SKM-1 (cell line): Measurements from ENCODE around the gene PLEKHA6.

Source experiments
- DNase-seq: peaks from one replicate; lab custom pipeline; 2025; ENCODE audit not compliant: unreplicated experiment; lab: John Stamatoyannopoulos, UW

PLEKHA6 gene

DNA sequence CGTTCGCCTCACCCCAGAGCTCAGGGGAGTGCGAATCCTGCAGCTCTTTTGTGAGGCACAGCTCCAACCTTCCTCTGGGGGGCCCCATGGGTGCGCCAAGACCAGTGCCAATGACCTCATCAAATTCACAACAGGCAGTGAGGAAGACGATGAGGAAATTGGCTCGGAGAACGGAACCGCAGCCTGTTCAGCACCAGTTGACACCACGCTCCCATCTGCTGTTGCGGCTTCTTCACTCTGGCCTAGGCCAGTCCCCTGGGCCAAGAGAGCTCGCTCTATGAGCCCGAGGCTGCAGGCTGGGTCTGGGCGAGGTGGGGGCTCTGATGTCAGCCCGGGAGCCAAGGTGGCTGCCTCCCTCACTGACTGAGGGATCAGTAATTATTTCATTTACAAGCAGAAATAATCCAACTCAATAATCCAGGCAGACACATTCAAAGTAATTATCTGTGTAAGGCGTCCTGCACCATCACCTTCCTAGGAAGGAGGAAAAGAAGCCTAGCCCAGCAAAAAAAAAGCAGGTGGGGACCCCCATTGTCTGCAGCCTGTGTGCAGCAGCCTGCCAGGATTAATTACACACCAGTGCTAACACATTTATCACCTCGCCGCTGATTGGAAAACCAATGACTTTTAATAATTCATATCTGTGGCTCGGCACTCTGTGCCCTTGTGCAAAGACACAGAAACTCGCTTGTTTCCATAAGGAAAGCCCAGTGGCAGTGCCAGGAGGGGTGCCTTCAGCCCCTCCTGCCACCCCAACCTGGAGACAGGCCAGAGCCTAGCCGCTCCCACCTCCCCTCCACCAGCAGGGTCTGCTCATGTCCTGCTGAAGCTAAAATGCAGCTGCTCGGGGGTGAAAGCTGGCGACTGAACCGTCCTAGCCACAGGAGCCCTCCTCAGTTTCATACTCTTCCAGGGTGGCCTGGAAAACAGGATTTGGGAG is 1.9 kb downstream of the PLEKHA6 start:
- peak; percentile 53 for DNase-seq

DNA sequence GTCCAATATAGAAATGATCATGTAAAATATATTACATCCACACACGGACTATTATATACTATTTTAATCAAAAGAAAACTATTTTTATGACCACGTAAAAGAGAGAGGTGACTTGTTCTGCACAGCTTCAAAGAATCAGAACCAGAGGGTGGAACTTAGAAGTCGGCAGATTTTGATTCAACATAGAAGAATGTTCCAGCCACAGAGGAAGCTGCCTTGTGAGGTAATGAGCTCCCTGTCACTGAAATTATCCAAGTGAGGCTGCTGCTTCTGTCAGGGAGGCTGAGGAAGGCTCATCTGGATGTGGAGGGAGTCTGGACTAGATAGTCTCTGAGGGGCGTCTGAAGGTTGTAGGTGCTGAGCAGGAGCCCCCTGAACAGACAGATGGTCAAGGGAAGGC is 2.7 kb downstream of the PLEKHA6 start:
- DNase-seq, result no peak

DNA sequence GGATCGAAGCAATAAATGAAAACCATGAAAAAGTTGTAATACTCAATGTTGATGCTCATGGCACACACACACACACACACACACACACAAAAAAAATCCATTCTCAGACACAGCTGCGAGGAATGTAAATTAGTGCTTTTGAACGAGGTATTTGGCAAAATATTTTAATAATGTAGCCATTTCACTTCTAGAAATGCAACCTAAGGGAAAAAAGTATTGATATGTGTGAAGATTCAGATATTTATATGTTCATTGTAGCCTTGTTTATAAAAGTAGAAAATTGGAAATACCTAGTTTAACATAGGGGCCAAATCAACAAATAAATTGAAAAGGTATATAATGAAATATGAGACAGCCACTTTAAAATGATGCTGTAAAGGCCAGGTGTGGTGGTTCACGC is 3.8 kb downstream of the PLEKHA6 start:
- no peak for DNase-seq

DNA sequence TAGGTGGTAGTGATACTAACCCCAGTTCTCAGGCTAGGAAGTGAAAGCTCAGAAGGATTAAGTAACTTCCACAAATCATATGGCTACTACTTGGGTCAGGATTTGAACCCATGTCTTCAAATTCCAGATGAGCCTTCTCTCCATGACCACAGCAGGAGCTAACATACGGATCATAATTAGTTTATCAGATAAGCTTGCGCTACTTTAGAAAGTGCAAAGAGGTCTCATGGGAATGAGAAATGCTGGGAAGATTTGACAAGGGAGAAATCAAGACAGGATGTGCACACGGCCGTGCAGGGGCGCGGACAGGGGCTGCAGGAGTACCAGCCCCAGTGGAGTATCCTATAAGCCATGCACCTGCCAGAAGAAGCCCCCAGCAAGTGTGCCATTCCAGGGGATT is 5.2 kb downstream of the PLEKHA6 start:
- no peak for DNase-seq

DNA sequence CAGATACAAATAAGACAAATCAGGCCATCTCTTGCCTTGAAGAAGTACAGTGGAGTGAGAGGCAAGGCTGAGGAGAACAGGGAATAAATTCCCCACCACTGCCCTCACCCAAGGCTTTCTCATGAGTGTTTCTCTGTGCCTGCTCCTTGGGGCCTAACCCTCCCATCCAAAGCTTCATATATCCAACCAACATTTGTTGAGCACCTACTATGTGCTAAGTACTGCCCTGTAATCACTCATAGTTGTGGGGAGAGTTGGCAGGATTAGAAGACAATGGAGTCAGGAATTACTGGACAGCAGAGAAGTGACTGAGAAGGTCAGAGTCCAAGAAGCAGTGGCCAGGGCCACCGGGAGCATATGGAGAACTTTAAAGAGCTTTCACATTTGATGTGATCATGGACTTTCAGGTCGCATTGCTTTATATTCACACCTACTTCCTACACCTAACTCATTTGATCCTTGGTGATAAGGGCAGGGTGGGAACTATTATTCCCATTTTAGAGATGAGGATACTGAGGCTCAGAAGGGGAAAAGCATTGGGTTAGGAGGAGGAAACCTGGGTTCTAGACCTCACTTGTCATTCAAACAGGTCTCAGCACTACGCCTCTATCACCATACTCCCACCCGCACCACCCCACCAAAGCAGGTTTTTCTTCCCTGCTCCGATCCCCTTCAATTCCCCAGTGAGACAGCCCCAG is 6.4 kb downstream of the PLEKHA6 start:
- no peak for DNase-seq

DNA sequence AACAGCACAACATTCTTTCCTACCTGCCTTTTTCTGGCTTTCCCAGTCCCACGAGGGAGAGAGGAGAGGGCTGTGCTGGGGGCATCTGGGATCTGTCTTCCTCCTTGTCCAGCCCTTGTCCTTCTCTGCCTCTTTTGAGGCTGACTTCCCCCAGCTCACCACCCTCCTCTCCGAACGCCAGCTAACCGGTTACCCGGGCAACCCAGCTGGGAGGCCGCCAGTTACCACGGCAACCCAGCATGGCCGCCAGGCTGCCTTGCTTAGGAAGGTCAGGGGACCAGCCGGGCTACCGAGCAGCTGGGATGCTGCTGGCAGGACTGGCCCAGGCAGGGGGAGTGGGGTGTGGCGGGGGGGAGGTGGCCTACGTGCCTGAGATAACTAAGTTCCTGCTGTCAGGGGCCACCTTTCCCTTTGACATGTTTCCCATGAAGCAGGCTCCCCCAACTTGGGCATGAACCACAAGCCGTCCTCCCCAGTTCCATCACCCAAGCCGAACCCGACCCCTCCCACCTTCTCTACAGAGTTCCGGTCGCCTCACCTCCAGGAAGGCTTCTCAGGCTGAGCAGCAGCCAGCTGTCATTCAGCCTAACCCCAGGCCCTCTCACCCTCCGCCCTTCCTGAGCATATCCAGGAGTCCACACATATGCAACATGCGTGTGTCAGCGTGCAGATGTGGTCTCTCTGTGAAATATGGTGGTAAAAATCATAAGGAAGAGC is 8.7 kb downstream of the PLEKHA6 start:
- DNase-seq, result no peak

DNA sequence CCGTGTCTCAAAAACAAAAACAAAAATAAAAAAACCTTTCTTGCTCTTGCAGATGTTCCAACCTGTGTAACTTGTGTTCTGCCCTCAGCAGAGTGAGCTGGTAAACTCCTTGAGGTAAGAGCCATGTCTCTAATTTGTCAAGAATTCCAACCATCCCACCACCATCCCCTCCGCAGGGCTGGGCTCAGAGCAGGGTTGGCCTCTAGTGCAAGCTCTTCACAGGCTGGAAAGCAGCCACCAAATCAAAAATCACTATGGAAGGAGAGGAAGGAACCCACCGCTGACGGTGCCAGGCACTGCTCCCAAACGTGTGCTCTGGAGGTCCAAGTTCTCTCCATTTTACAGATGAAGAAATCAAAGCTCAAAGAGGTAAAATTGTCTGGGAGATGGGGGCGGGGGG is 9.4 kb downstream of the PLEKHA6 start:
- DNase-seq, result no peak

DNA sequence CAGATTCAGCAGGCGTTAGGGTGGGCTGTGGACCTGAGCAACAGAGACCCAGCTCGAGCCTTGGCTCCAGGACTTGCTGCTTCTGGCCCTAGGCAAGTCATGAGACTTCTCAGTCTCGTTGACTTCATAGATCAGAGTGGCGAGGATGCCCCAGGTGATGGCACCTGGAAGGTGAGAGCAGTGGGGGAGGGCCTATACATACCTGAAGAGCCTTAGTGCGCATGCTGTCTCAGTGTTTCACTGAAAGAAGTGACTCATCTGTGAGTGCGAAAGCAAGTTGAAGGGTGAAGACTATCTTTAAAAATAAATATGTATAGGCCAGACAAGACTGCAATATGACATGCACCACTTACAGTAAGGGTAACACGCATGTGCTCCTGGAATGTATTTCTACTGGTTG is 10.1 kb downstream of the PLEKHA6 start:
- DNase-seq, result no peak

DNA sequence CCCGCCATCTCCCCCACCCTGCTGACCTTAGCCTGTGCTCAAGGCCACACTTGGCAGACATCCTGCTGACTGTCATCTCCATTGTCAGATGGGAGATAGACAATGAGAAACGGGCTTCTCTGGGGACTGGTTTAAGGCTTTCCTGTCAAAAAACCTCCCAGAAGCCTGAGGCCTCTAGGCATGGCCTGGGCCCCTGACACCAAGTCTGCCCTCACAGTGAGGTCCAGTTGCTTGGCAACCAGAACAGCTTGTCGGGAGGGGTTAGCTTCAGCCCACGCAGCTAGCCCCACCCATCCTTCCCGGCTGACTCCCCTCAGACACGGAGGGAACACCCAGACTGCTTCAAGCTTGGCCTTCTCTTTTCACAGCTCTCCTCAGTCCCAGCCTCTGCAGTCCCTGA is 11.0 kb downstream of the PLEKHA6 start:
- DNase-seq, result no peak

DNA sequence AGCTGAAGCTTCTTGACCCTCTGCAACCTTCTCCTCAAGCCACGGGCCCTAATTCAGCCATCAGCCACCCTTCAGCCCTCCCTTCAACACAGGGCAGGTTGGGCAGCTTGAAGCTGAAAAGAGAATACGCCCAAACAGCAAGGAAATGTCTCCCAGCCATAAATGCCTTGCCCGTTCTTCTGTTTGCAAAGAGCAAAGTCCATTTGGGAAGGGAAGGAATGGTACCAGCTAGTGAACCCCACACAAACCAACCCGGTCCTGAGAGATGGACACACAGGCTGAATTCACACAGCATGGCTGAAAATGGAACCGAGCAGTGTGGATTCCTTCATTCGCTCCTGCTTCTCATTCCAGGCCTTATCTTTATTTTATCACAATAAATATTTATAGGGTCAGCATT is 11.5 kb downstream of the PLEKHA6 start:
- DNase-seq, result no peak

DNA sequence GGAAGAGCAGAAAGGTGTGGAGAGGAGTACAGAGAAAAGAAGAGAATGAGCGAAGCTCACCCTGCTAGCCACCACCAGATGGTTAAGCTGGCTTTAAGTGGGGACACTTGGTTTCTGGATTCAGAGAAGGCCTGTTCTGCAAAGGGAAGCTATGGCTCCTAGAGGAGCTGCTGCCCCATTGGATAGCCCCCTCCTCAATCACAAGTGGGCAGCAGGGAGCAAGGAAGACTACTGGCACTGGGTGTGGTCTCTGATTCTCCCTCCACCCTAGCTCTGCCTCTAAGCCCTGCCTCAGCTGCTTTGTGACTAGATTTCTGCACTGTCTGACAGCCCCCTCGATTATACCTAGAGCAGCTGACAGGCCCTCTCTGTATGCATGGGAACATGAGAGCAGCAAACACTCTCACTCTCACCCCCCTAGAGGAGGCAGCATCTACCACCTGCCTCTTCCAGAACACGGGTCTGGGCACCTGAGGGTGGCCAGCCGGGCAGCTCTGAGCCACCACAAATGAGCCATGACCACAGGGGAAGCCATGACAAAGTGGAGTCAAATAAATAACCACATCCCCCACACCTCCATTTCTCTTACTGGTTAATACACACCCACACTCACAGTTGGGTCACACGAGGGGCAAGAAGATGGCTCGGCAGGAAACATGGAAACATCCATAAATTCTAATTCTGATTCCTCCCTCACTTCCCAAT is 13.6 kb downstream of the PLEKHA6 start:
- no peak for DNase-seq

DNA sequence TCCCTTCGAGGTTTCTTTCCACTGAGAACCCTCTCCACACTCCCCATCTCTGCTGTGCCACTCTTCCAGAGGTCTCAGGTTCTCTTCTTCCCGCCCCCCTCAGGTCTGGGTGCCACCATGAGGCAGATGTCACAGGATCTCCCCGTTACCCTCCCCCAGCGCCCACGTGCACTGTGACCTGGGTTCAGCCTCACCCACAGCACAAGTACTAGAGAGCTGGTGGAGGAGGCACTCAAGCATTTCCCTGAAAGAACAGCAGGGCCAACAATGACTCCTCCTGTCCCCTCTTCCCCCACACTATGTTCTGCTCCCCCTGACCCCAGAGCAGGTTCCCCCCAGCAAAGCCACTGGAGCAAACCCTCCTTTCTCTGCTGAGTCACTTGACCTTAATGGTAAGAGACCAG is 14.3 kb downstream of the PLEKHA6 start:
- DNase-seq, result no peak

DNA sequence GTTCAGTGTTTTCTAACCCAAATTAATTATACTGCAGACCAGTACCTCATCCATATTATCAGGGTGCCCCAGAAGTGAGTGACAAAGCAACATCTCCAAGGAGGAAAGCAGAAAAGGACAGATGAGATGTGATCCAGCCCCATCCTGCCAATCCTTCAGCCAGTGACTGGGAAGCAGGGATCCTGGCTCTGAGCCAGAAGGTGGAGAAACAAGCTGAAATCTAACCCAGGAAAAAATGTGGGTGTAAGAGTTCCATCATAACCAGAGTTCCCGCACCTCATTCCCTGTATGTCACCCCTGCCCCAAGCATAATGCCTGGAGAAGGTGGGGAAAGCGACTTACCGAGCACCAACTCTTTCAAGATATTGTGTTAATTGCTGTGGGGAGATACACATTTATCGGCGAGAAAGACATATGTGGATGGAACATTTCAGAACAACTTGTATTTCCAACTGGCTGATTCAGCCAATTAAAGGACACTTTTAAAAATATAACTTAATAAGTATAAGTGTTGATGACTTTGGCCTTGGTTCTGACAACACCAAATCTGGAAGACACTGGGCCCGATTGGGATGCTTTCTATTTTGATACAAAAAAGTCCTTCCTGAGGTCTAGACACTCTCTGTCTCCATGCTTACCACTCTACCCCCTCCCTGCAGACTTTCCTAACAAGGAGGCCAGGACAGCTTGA is 14.9 kb downstream of the PLEKHA6 start:
- no peak for DNase-seq

DNA sequence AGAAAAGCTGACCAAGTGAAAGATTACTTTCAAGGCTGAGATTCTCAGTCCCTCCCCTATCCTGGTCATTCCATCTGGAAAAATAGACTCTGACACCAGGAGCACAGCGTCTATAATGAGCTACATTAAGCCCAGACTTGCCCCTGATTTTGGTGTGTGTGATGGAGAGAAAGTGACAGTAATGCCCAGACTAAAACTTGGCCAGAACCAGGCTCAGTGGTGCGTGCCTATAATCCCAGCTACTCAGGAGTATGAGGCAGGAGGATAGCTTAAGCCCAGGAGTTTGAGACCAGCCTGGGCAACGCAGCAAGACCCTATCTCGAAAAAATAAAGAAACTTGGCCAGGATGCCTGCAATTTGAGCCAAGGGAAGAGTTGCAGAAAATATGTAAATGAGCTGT is 15.9 kb downstream of the PLEKHA6 start:
- DNase-seq, result no peak

DNA sequence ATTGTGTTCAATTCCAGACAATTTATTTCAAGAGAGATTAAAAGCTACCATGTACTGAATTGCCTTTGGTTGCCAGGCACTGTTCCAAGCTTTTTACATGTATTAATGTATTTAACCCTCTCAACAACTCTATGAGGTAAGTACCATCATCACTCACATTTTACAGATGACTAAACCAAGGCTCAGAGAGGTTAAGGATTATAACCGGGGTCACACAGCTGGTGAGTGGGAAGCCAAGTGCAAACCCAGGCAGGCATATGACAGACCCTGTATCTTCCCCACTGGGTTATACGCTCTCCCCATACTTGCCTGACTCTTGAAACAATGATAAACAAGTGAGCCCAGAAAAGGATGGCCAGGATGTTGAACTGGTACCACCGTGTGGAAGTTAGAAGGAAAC is 16.5 kb downstream of the PLEKHA6 start:
- DNase-seq, result no peak

DNA sequence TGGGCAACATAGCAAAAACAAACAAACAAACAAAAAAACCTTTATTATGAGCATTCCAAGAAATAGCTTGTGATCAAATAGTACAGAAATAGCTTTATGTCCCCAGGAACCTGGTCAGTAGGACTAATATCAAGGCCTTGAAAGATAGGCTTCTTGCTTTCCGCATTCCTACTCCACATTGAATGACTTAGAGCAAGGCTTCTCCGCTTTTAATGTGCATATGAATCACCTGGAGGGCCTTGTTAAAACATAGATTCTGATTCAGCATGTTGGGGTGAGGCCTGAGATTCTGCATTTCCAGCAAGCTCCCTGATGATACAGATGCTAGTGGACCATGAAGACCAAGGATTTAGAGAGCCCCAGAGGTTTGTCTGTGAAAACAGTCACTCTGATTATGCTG is 17.4 kb downstream of the PLEKHA6 start:
- no peak for DNase-seq

DNA sequence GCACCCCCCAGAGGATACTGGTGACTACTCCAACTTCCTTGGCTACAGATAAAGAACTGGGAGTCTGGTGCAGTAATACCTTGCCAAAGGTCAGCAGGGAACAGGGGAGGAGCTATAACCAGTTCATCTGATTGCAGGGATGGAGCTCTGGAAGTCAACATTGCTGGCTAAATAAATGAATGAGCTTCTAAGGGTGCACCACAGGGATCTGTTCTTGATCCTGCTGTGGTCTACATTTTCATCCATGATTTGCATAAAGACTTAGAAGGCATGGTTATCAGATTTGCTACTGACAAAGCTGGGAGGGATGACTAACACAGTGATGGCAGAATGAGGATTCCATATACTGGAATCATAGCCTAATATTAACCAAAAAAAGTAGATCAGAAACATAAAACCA is 18.3 kb downstream of the PLEKHA6 start:
- no peak for DNase-seq

DNA sequence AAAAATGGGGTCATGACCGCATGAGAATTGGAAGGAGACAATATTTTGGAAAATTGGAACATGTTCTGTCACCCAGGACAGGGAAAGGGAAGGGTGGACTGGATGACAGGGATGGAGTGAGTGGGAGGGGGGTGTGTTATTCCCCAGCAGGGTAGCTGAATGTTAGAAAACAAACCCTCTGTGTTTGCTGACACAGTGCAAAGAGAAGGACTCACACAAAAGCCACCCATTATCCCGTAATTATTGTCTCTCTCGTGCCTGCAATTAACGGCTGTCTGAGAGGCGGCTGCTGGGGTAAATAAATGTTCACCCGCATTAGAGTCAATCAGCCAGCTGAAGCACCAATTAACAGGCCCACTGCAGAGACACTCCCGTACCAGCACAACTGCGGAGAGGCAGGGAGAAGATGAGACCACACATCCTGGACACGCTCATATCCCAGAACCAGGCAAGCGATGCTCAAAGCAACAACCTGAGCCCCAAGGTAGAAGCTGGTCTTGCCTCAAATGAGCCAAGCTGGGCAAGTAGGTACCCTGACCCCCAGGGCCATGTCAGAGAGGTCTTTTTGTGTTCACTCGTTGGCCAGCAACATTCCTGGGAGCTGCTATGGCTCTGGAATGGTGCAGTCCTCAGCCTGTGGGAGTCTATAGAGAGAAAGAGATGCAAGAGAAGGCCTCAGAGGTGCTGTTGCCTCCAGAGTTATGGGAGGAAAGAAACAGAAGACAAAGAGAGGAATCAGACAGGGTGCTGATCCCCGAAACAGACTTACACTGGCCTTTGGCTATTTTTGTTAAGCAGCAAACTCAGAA is 19.4 kb downstream of the PLEKHA6 start:
- no peak for DNase-seq

DNA sequence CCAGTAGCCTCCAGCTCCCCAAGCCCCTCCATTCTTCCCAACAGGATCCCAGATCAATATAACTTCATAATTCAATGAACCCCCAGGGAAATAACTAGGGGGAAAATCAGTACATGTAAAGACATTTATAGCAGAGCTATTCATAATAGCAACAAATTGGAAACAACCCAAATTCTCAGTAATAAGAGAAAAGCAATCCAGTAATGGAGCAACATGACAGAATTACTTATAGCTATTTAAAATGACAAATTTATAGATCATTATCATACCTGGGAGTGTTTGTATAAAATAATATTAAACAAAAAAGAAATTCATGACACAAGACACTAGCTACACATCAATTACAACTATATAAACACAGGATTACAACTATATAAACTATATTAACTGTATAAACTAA is 20.2 kb downstream of the PLEKHA6 start:
- DNase-seq, result no peak

DNA sequence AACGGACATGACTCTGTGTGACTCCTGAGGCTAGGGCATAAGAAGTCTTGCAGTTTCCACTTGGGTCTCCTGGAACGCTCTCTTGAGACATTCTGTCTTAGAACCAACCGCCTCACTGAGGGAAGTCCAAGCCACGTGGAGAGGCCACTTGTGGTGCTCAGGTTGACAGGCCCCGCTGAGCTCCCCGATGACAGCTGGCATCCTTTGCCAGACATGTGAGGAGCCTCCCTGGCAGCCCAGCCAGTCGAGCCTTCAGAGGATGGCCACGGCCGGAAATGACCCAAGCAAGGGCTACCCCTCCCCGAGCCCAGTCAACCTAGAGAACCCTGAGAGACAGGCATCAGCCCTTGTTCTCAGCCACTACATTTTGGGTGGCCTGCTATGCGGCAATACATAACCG is 20.7 kb downstream of the PLEKHA6 start:
- DNase-seq, result no peak
